CD4-positive, alpha-beta T cell treated with Interleukin-6 at 100 ng/mL for 8 hours (primary cell): Measurements from ENCODE around the gene MED12.
"Not testable (repeated sequence)": the region's sequence is repeated elsewhere in the genome, so short reads cannot be mapped to it uniquely, and the experiment has no call there.

Experiments used
- DNase-seq: peaks from one replicate; pipeline ENCODE4 v3.0.0-alpha.2; 2020; ENCODE audit warnings: mixed read lengths, low spot score

Gene MED12

GRCh38 chrX:71162981-71163380 is 44.6 kb downstream of the MED12 start:
- no peak for DNase-seq

DNA sequence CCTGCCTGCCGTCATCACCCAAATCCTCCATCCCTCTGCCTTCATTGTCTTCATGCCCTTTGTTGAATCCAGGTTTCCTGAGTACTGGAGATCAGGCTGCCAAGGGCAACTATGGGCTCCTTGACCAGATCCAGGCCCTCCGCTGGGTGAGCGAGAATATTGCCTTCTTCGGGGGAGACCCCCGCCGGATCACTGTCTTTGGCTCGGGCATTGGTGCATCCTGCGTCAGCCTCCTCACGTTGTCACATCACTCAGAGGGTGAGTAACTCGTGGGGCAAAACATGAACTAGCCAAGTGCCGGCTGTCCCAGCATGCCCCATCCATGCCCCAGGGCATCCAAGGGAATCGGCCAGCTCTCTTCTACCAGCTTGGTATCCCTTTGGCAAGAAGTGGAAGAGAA is 45.7 kb downstream of the MED12 start:
- DNase-seq, result no peak

DNA sequence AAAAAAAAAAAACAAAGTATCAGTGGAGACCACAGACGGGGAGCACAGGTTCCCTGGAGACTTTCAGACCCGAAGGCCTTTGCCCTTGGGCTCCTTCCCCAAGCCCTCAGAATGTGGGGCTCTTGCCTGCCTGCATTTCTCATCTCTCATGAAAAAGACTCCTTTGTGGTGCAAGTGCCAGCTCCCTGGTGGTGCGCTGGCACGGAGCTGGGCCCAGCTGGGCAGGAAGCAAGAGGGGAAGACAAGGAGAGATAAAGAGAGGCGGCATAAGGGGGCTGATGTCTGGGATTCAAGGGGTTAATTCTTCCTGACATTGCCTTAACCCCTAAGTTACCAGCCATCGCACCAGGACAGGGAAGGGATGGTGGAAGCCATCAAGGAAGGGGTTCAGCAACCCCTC is 48.1 kb downstream of the MED12 start:
- DNase-seq, result no peak

DNA sequence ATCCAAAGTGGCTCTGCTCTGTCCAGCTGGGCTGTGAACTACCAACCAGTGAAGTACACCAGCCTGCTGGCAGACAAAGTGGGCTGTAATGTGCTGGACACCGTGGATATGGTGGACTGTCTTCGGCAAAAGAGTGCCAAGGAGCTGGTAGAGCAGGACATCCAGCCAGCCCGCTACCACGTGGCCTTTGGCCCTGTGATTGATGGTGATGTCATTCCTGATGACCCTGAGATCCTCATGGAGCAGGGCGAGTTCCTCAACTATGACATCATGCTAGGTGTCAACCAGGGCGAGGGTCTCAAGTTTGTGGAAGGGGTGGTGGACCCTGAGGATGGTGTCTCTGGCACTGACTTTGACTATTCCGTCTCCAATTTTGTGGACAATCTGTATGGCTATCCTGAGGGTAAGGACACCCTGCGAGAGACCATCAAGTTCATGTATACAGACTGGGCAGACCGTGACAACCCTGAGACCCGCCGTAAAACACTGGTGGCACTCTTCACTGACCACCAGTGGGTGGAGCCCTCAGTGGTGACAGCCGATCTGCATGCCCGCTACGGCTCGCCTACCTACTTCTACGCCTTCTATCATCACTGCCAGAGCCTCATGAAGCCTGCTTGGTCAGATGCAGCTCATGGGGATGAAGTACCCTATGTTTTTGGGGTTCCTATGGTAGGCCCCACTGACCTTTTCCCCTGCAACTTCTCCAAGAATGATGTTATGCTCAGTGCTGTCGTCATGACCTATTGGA is 48.8 kb downstream of the MED12 start:
- no peak for DNase-seq

- no peak for DNase-seq
Measured at GRCh38 chrX:71168134-71168533, 49.7 kb downstream of the MED12 start.

DNA sequence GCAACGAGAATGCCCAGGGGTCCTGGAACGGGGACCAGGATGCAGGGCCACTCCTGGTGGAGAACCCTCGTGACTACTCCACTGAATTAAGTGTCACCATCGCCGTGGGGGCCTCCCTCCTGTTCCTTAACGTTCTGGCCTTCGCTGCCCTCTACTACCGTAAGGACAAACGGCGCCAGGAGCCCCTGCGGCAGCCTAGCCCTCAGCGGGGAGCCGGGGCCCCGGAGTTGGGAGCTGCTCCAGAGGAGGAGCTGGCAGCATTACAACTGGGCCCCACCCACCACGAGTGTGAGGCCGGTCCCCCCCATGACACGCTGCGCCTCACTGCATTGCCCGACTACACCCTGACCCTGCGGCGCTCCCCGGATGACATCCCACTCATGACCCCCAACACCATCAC is 51.2 kb downstream of the MED12 start:
- no peak for DNase-seq

- no peak for DNase-seq
Measured at GRCh38 chrX:71170660-71171059, 52.3 kb downstream of the MED12 start.

- no peak for DNase-seq
Measured at GRCh38 chrX:71171110-71171801, 52.9 kb downstream of the MED12 start.

GRCh38 chrX:71173440-71173839 is 55.0 kb downstream of the MED12 start:
- DNase-seq, result no peak

GRCh38 chrX:71174795-71175194 is 56.4 kb downstream of the MED12 start:
- DNase-seq, result no peak

DNA sequence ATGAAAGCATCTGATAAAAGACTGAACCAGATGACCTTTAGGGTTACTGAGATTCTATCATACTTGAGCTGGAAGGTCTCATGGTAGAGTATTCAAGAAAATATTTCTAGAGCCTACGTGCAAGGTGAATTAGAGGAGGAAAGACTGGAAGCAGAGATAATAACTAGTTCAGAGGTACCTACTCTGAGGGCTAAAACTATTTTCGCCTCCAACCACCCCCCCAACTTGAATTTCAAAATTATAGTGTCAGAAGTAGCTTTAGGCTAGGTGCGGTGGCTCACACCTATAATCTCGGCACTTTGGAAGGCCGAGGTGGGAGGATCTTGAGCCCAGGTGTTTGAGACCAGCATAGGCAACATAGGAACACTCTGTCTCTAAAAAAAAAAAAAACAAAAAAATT is 57.1 kb downstream of the MED12 start:
- DNase-seq, result no peak

- no peak for DNase-seq
Measured at GRCh38 chrX:71177327-71177726, 58.9 kb downstream of the MED12 start.

DNA sequence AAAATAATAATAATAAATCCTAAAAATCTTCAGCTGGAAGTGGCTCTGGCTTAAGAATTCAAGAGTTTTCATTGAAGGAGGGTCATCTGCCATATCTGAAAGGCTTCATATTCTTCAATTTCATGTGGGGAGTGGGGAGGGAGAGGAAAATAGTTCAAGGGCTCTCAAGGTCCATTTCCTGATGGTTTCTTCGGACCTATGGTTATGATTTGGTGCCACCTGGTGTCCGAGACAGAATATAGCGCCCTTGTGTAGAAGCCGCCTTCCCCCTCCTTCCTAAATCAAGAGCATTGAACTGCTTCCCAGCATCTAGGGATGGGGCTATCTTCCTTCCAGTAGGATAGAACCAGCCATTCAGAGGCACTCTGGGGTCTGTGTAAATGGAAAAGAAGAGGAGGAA is 60.5 kb downstream of the MED12 start:
- peak; percentile 50 for DNase-seq

DNA sequence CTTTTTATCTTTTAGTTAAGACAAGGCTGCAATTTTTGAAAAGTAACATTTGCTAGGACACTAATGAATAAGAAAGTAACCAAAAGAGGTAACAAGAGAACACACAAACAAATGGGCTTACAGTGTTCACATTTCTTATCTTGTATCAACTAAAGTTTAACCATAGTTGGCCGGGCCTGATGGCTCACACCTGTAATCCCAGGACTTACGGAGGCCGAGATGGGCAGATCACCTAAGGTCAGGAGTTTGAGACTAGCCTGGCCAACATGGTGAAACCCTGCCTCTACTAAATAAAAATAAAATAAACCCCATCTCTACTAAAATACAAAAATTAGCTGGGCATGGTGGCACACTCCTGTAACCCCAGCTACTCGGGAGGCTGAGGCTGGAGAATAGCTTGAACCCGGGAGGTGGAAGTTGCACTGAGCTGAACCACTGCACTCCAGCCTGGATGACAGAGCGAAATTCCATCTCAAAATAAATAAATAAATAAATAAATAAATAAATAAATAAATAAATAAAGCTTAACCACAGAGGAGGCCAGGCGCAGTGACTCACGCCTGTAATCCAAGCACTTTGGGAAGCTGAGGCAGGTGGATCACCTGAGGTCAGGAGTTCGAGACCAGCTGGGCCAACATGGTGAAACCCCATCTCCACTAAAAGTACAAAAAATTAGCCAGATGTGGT is 62.3 kb downstream of the MED12 start:
- not testable (repeated sequence) for DNase-seq

- peak; percentile 36 for DNase-seq
Measured at GRCh38 chrX:71181558-71181909, 63.1 kb downstream of the MED12 start.

GRCh38 chrX:71181910-71182799 is 63.8 kb downstream of the MED12 start:
- peak; percentile 86 for DNase-seq

DNA sequence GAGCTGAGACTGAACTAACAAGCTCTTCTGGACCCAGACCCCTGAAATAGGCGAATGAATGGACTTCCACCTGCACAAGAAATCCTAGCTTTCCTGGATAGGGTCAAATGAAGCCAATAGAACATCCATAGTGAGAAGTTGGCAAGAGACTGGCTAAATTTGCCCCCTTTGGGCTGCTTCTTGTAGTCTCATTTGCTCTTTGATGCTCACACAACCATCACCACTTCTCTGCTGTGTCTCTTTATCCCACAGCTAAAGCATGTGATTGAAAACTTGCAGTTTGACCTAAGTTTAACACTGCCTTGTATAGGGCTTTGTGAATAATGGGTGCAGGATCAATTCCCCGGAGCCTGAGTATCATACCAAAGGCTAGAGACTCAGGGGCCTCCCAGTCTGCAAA is 64.5 kb downstream of the MED12 start:
- no peak for DNase-seq

- no peak for DNase-seq
Measured at GRCh38 chrX:71183341-71183740, 64.9 kb downstream of the MED12 start.

DNA sequence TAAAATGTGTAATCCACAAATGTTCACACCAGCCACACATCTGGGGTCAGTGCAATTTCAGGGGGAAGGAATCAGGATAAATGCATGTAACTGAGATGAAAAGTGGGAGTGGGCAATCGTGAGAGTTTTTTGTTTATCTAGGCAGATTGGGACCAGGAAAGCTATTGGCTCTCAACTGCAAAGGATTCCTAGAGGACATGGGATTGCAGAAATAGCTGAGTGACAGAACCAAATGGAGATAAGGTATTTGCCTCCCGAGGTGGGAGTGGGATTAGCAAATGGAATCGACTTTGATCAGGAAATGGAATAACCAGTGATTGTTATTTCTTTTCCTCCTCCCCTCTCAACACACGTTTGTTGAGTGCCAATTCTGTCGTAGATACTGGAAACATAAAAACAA is 65.7 kb downstream of the MED12 start:
- no peak for DNase-seq

GRCh38 chrX:71184803-71185495 is 66.6 kb downstream of the MED12 start:
- DNase-seq, result no peak

DNA sequence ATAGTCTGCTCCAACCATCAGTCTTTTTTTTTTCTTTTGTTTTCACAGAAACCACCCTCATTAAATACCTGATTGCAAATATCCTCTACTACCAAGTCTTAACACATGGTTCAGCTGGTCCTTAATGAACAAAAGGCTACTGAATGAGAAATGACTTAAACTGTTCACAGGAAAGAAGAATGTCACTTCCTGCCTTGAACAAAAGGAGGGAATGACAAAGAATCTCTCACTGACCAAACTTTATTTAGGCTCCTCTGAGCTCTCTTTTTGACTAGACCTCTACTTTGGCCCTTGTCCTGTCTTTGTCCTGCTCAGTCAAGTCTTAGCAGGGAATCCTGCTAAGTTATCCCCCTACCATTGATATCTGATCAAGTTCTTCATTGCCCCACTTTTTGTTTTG is 72.9 kb downstream of the MED12 start:
- no peak for DNase-seq
